Activated naive CD4-positive, alpha-beta T cell treated with anti-CD3 and anti-CD28 coated beads, Interleukin-2, amount 50 U/mL, for 16 hours (primary cell): ENCODE data around the gene KLHDC4.
A peak's percentile ranks its signal among the peaks of the same experiment; 100 is the strongest.
"Not testable (repeated sequence)": the region's sequence is repeated elsewhere in the genome, so short reads cannot be mapped to it uniquely, and the experiment has no call there.

Experiments
- DNase-seq: peaks from one replicate; pipeline ENCODE4 v3.0.0-alpha.2; 2020

Gene KLHDC4

GRCh38 chr16:87765776-87766484 lies at the start of gene KLHDC4:
Gene KLHDC4, minus strand, starts transcription at chr16:87765986. Its CDS starts 96 bp downstream, at chr16:87765890.
- DNase-seq: peak; percentile 89

DNA sequence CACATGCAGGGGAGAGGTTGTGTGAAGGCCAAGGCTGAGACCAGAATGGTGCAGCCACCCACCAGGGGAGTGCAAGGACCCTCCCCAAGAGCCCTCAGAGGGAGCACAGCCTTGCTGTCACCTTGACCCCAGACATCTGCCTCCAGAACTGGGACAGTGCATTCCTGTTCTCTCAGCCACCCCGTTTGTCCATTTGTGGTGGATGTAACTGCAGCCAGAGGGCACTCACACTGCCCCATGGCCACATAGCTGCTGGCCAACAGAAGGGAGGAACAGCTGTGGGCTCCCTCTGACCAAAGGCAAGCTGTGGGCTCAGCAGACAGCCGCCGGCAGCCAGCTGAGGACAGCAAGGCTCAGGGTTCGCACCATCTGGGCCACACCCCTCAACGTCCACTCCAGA lies 49.8 kb upstream of the KLHDC4 start:
- no peak for DNase-seq

- no peak for DNase-seq
Observed at GRCh38 chr16:87812200-87812656, 46.4 kb upstream of the KLHDC4 start.

GRCh38 chr16:87811454-87811853 lies 45.7 kb upstream of the KLHDC4 start:
- DNase-seq: not testable (repeated sequence)

GRCh38 chr16:87809150-87809902 lies 43.5 kb upstream of the KLHDC4 start:
- DNase-seq: no peak

- DNase-seq: no peak
Observed at GRCh38 chr16:87808108-87808507, 42.3 kb upstream of the KLHDC4 start.

GRCh38 chr16:87806641-87807546 lies 41.1 kb upstream of the KLHDC4 start:
- peak; percentile 71 for DNase-seq

GRCh38 chr16:87806261-87806640 lies 40.5 kb upstream of the KLHDC4 start:
- peak; percentile 46 for DNase-seq

DNA sequence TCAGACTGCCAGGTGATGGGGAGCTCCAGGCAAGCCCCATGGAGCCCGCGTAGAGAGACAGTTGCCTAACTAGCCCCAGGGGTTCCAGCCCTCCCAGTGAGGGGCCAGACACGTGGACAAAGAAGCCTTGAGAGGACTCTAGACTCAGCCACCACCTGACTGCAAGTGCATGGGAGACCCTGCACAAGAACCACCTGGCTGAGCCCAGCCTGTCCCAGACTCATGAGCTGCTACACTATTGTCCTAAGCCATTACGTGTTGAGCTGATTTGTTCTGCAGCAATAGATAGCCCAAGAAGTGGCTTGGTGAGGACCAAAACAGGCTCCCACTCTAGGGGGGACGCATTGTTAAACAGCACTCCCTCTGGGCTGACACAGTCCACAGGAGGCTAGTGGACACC lies 37.6 kb upstream of the KLHDC4 start:
- no peak for DNase-seq

DNA sequence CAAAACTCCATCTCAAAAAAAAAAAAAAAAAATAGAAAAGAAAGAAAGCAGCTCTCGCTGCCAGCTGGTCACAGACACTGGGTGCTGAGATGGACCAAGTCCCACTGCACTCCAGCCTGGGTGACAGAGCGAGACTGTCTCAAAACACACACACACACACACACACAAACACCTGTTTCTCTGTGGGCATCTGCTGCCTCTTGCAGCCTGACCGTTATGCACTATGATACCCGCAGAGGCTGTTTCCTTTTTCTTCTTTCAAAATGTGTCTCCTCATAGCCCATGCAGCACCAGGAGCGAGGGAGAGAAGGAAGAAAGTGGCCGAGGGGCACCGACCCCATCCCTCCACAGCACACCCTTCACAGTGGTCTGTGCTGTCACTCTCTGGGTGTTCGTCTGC lies 36.9 kb upstream of the KLHDC4 start:
- no peak for DNase-seq

DNA sequence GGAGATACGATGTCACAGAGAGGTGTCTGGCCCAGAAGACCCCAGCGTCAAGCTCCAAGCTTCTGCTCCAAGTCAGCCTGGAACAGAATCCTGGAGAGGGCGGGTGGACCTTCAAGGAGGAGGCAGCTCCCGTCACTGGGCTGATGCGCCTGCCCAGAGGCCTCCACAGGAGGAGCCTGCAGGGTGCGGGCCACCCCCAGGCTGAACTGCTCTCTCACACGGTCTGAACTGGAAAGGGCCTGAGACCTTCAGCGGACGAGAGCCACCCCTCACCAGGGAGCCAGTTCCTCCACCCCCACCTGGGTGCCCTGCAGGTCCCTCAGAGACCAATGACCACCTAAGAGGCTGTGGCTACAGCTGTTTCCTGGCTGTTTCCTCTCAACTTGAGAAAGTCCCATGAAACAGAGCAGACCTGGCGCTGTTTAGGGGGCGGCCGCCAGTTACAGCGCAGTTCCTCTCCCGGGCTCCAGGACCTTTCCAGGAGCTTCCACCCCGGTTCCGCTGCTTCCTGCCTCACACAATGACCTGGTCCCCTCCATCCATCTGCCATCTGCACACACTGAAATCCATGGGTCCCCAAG lies 36.0 kb upstream of the KLHDC4 start:
- DNase-seq: no peak

GRCh38 chr16:87800497-87800896 lies 34.7 kb upstream of the KLHDC4 start:
- no peak for DNase-seq

DNA sequence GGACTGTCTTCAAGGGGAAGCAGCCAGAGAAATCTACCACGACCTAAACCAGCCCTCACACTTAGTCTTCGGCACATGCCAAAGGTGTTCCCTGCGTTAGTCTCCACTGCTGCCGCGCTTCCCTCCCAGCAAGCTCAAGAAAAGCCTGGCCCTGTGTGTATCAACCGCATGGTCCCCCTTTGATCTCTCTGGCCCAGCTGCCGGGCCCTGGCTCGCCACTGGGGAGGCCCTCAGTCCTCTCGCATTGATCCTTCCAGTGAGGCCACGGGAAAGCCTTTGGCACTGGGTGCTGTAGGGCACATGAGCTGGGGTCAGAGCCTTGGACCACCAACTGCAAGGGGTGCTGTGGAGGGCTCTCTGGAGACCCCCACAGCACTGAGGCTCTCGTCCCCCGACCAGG lies 29.6 kb upstream of the KLHDC4 start:
- no peak for DNase-seq

DNA sequence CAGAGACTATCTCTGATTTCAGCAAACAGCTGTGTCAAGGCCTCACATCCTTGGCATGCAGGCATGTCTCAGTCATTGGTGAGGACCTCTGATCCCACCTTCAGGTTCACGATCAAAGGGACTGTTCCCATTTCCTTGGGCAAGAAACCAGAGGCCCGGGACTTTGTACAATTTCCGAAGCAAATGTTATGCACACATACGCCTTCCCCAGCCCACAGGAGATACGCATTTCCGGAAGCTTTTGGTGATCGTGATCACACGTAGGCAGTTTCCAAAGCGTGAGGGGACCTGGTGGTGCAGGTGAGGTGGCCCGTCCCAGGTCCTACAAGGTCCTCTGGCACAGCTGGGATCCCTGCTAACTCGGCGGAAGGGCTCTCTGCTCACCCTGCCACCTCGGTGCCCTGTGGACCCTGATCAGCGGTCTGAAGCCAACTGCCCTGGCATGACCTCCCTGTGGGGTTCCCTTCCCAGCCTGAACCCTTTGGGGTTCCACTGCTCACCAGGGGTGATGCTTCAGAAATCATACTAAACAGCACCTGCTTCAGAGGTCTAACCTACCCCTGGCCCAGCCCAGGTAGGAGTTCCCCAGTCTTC lies 28.8 kb upstream of the KLHDC4 start:
- DNase-seq: no peak

- DNase-seq: no peak
Observed at GRCh38 chr16:87792205-87792565, 26.4 kb upstream of the KLHDC4 start.

DNA sequence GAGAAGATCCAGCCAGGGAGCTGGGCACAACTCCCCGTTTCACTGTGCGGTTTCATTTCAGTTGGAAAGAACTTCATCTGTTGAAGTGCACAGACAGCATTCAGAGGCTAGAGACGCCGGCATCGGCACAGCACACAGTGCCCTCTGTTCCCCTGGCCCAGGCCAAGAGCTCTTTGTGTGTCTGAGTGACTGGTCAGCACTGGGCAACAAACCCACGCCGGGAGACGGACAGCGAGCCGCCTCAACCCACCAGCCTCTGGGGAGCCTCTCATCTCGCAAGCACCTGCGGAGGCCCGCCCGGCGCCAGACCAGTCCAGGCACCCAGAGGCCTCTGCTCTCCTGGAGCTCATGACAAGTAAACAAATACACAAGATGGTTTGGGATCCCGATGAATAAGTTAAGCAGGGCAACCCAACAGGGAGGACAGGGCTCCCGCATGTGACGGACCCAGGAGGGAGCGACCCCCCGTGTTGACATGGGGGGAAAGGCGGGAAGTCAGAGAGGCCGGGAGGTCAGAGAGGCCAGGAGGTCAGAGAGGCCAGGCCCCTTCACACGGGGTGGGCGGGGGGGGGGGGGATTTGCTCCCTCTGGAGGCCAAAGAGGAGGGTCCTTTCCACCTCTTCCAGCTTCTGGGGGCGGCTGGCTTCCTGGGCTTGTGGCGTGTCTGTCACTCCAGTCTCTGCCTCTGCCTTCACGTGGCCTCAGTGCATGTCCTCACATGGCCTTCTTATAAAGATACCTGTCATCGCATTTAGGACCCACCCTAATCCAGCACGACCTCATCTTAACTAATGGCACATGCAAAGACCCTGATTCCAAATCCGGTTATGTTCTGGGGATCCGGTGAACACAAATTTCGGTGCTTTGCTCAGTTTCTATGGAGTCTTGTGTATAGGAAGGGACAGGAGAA lies 25.8 kb upstream of the KLHDC4 start:
- no peak for DNase-seq

DNA sequence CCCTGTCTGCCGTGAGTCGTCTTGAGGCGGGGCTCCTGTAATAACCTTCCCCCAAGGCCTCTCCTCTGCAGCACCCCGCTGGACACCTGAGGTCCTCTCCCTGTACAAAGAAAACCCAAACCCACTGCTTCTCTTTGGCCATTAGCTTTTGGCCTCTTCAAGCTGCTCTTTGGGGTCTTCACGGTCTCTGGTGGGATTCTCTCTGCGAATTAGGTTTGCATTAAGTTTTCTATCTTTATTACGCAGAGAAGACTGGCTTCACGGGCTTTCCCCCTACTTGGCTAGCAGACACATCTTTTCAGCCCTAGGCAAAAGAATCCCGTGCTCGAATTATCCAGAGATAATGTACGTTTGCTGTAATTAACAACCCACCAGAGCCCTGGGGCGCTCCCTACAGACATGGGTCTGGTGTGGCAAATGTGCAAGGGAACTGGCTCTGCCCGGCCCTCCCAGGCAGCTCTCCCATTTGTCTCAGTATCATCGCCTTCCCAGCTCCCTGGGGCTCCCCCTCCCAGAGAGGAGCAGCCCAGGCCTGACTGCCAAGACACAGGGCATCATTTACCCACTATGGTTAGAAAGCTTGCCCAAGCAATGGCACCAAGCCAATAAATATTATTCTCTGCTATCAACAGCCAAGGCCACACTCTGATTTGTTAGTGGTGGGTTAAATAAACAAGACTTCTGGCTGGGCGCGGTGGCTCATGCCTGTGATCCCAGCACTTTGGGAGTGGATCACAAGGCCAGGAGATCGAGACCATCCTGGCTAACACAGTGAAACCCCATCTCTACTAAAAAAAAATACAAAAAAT lies 24.7 kb upstream of the KLHDC4 start:
- DNase-seq: no peak

DNA sequence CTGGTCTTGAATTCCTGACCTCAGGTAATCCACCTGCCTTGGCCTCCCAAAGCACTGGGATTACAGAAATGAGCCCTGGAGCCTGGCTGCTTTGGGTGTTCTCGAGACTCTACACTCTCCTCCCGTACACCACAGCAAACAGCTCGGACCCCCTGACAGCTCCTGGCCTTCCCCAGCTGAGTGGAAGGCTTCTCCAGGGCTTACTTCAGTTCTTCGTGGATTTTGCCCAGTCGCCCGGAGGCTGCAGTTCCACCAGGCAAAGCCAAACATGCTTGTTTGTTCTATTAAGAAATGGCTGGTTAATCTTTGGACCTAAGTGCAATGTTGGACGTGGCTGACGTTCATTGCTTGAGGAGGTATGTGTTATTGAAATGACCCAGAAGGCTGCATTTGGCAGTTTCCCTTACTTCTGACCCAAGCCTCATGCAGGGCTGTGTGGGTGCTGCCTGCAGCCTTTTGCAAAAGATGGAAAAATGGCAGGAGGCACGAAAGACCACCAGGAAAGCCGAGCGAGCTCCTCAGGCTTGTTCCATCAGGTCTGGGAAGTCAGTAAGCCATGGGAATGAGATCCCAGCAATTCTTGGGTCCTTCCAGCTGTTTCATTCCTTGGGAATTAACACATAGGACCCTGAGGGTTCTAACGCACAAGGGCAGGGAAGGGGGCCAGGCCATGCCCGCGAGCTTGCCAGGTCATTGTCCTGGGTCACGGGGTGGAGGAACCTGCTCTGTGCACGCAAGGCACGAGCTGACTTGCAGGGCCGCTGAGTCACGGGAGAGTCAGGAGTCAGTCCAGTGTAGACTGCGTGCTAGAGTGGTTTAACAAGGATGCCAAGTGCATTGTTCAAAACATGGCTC lies 23.9 kb upstream of the KLHDC4 start:
- no peak for DNase-seq

GRCh38 chr16:87788730-87789436 lies 23.1 kb upstream of the KLHDC4 start:
- not testable (repeated sequence) for DNase-seq
